Activated gamma-delta T cell (primary cell): ENCODE measurements around the gene ELL.

Experiments used
- DNase-seq: peaks from one replicate; lab custom pipeline; 2025; lab: John Stamatoyannopoulos, UW

Gene ELL

GRCh38 chr19:18504886-18505610 lies 16.8 kb downstream of the ELL start:
- DNase-seq = no peak

GRCh38 chr19:18503971-18504885 lies 17.6 kb downstream of the ELL start:
- DNase-seq = no peak

- no peak for DNase-seq
Measured at GRCh38 chr19:18503337-18503970, 18.4 kb downstream of the ELL start.

GRCh38 chr19:18502638-18503294 lies 19.1 kb downstream of the ELL start:
- DNase-seq = no peak

GRCh38 chr19:18502246-18502637 lies 19.6 kb downstream of the ELL start:
- no peak for DNase-seq

- no peak for DNase-seq
Measured at GRCh38 chr19:18501832-18502231, 20.0 kb downstream of the ELL start.

- no peak for DNase-seq
Measured at GRCh38 chr19:18501351-18501750, 20.5 kb downstream of the ELL start.

GRCh38 chr19:18500799-18501198 lies 21.1 kb downstream of the ELL start:
- DNase-seq = no peak

GRCh38 chr19:18500376-18500775 lies 21.5 kb downstream of the ELL start:
- DNase-seq = no peak

GRCh38 chr19:18499055-18499775 lies 22.7 kb downstream of the ELL start:
- no peak for DNase-seq

- no peak for DNase-seq
Measured at GRCh38 chr19:18496980-18497256, 25.0 kb downstream of the ELL start.

- peak; percentile 42 for DNase-seq
Measured at GRCh38 chr19:18496167-18496979, 25.5 kb downstream of the ELL start.

GRCh38 chr19:18495204-18495911 lies 26.5 kb downstream of the ELL start:
- DNase-seq = no peak

- DNase-seq = no peak
Measured at GRCh38 chr19:18494267-18494607, 27.6 kb downstream of the ELL start.

GRCh38 chr19:18493440-18494266 lies 28.2 kb downstream of the ELL start:
- no peak for DNase-seq

- no peak for DNase-seq
Measured at GRCh38 chr19:18491995-18492953, 29.6 kb downstream of the ELL start.

GRCh38 chr19:18490728-18491127 lies 31.1 kb downstream of the ELL start:
- DNase-seq = no peak

GRCh38 chr19:18489627-18490184 lies 32.2 kb downstream of the ELL start:
- no peak for DNase-seq
